Fibroblast of mammary gland (primary cell): ENCODE results near the gene USH2A.

Source experiments
- DNase-seq: peaks from one replicate; pipeline ENCODE4 v3.0.0-alpha.2; 2010; ENCODE audit warnings: low read depth
- H3K4me3 ChIP-seq: 2 replicates; pipeline ENCODE4 v1.5.1; 2011; ENCODE audit warnings: low read depth, mild to moderate bottlenecking, low read length, moderate library complexity; ENCODE audit not compliant: control insufficient read depth
- TF ChIP-seq, protein P1 (sequence below): conservative IDR thresholded peaks from 2 replicates; pipeline ENCODE4 v1.5.1; 2011; ENCODE audit warnings: low read depth, low read length, inconsistent platforms; ENCODE audit not compliant: control insufficient read depth, insufficient read depth

USH2A gene

DNA sequence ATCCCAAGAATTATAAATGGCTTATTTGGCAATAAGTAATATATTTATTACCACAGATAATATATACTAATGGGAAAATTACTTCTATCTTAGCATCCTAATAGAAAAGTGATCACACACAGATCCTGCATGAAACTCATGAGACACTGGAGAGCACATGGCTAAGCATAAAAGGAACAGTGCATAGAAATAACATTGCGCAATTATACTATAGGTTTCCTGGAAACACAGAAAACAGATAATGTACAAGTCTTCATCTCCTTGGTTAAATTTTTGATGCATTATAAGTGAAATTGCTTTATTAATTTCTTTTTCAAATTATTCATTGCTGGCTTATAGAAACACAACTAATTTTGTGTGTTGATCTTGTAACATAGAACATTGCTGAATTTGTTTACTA, 210.4 kb downstream of the USH2A start:
- TF ChIP-seq, protein P1, sequence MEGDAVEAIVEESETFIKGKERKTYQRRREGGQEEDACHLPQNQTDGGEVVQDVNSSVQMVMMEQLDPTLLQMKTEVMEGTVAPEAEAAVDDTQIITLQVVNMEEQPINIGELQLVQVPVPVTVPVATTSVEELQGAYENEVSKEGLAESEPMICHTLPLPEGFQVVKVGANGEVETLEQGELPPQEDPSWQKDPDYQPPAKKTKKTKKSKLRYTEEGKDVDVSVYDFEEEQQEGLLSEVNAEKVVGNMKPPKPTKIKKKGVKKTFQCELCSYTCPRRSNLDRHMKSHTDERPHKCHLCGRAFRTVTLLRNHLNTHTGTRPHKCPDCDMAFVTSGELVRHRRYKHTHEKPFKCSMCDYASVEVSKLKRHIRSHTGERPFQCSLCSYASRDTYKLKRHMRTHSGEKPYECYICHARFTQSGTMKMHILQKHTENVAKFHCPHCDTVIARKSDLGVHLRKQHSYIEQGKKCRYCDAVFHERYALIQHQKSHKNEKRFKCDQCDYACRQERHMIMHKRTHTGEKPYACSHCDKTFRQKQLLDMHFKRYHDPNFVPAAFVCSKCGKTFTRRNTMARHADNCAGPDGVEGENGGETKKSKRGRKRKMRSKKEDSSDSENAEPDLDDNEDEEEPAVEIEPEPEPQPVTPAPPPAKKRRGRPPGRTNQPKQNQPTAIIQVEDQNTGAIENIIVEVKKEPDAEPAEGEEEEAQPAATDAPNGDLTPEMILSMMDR, result no peak
- H3K4me3 ChIP-seq, result no peak overlapping the region
- no peak for DNase-seq

DNA sequence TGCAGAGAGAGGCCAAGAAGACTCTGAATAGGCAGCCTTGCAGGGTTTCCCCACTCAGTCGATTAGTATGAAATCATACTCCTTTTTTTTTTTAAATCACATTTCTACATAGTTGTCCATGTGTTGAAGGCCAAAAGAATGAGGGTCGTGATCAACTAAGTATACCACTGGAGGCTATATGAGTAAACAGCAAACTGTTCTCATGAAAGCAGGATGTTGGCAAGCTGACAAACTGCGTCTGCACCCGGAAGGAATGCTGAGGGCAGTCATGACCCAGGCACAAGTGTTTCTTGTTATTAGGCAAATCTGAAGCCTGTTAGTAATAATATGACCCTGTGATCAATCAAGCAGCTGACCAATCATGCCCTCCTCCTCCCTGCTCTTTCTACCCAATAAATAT, 213.2 kb downstream of the USH2A start:
- peak; percentile 3 for DNase-seq
- no peak overlapping the region for H3K4me3 ChIP-seq
- TF ChIP-seq, protein P1, result no peak

DNA sequence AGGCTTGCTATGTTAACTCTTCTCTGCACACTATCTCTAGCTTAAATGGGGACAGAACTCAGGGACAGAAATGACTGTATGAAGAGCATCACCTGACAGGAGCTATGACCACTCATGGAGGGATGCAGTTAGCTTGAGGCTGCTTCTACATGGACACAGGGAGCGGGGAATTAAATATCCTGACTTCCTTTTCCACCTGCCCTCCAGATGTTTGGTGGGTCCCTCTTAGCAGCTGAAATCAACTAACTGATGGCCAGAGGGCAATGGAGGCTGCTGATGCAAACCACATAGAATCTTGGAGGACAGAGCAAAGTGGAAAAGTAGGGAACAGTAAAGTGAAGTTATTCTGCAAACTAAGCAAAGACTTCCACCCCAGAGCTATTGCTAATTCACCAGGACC, 214.1 kb downstream of the USH2A start:
- H3K4me3 ChIP-seq, result no peak overlapping the region
- TF ChIP-seq, protein P1, result no peak
- no peak for DNase-seq

DNA sequence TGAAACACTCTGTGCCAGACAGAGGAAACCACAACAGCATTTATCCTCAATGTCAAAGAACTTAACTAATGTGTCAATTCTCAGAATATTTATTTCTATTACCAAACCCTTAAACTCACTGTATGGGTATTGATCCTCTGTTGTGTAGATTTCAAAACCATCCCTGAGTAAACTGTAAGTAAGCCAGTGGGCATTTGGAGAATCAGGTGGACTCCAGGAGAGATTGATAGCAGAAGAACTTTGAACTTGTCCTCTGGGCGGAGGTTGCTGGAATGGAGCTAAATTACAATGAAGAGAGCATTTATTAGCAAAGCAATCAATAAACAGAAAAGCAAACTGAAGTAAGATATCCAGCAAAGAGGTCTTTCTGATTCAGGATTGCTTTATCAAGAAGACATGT, 216.1 kb downstream of the USH2A start:
- TF ChIP-seq, protein P1, result no peak
- no peak overlapping the region for H3K4me3 ChIP-seq
- no peak for DNase-seq

DNA sequence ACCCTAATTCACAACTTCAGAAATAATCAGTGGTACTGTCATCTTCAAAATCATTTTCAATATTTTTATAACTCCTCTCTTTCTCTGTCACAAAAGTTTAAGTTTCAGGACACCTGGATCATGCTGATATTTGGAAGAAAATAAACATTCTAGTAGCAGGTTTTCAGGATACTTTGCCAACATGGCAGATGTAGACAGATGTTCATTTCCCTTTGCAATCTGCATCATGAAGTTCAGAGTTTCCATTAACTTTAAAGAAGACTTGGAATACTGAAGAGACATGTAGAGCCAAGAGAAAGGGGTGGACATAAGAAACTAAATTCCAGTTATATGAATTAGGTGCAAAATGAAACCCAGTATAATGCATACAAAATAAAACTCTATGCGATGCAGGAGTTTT, 218.1 kb downstream of the USH2A start:
- DNase-seq, result no peak
- TF ChIP-seq, protein P1, result no peak
- H3K4me3 ChIP-seq, result no peak overlapping the region

DNA sequence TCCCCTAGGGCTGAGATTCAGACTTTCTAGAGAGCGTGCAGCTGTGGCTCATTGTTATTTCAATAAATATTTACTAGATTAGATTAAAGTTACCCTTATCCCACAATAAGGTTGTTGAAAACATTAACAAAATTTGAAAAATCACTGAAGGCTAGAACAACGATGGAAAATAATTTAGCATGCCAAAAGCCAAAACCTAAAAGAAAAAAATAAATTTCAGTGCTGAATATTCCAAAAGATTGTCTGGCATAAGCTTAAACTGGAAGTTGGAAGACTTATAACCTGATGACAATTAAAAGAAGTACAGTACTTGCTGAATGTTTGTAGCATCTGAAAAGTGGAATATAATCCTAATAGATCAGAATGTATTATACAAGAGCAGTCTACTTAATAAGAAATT, 221.3 kb downstream of the USH2A start:
- TF ChIP-seq, protein P1, result no peak
- no peak for DNase-seq
- no peak overlapping the region for H3K4me3 ChIP-seq

DNA sequence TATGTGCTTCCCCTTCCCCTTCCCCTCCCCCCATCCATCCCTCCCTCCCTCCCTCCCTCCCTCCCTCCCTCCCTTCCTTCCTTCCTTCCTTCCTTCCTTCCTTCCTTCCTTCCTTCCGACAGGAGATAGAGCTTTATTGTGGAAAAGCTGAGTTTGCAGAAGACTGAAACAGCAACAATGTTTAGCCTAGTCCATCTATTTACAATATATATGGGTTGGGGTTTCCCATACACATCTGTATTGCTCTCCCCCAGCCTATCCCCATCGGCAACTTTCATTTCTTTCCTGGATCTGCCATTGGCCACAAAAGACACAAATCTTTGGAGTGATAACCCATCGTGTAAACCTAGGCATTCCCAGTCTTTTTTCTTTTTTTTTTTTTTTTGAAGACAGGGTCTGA, 222.3 kb downstream of the USH2A start:
- no peak overlapping the region for H3K4me3 ChIP-seq
- TF ChIP-seq, protein P1, result no peak
- DNase-seq, result no peak
